Right lobe of liver (tissue), 6 donors: ENCODE measurements around the gene RGS11. TPM values are rescaled to one million over a fixed set of nuclear protein-coding genes. Genes with fewer than 3 reads are reported as not detected.
A peak's percentile ranks its signal among the peaks of the same experiment; 100 is the strongest.

Experiments used
- ATAC-seq, 4 donors: fragments of 200-7000 bp; cut with Tn5 transposase; one replicate each; pipeline ENCODE4 v1.9.1; 2020; ENCODE audit warnings: mild to moderate bottlenecking in 4 of 4, moderate library complexity in 4 of 4
- DNase-seq, 3 donors: peaks; one replicate each; pipeline ENCODE4 v3.0.0-alpha.2; 2020
- H3K27ac ChIP-seq, 3 donors: fragments of 200-600 bp; one replicate each; pipeline ENCODE4 v1.8.0; 2022
- H3K27me3 ChIP-seq, 2 donors: fragments of 200-600 bp; one replicate each; pipeline ENCODE4 v1.8.0; 2022
- H3K36me3 ChIP-seq, 4 donors: fragments of 200-600 bp; sonication (generic) in 1 of 4; one replicate each; pipeline versions ENCODE4 v1.5.1 to v1.8.0; 2017 to 2022; ENCODE audit warnings: control low read depth in 1 of 4
- H3K4me1 ChIP-seq, 4 donors: fragments of 200-600 bp; sonication (generic) in 1 of 4; one replicate each; pipeline versions ENCODE4 v1.5.1 to v1.8.0; 2017 to 2022; ENCODE audit warnings: control low read depth in 1 of 4
- H3K4me3 ChIP-seq, 3 donors: fragments of 200-600 bp; one replicate each; pipeline ENCODE4 v1.8.0; 2022
- H3K9me3 ChIP-seq, 4 donors: fragments of 200-600 bp; sonication (generic) in 1 of 4; one replicate each; pipeline versions ENCODE4 v1.5.1 to v1.8.0; 2017 to 2022; ENCODE audit warnings: control low read depth in 1 of 4
- POLR2A ChIP-seq: fragments of 450-650 bp; IDR thresholded peaks from one replicate; pipeline ENCODE4 v1.6.1; 2017; ENCODE audit warnings: antibody characterized with exemption, mild to moderate bottlenecking
- WGBS: methylation state at CpG from one replicate; pipeline ENCODE4 v1.1.6; 2018; ENCODE audit warnings: low coverage, low lambda C conversion rate; ENCODE audit not compliant: insufficient coverage; ENCODE audit errors: missing lambda C conversion rate; 5-methylcytosine and 5-hydroxymethylcytosine counted together
- intact Hi-C, 2 donors: fragments of 100-400 bp; cut with DNase I; formaldehyde crosslinking; loops; one replicate each; pipeline versions ENCODE4 v1.11.2 to v1.14.1; 2022
- total RNA-seq, 6 experiments: library from RNA; depleted of rRNA in 2 of 6; stranded (reverse); fragments of >200 nt in 2 of 6; fragmentation: NEBNext Ultra II Directional in 3 of 6; extraction: Animal tissue kit (Norgen Biotek cat#: 25700) in 3 of 6; gene quantifications; one replicate each; pipeline versions ENCODE4 v1.1.0 to v1.2.4, GENCODE V29; 2016 to 2023
- TF ChIP-seq, protein P1 (sequence below), 4 donors: fragments of 200-600 bp in 3 of 4; fragments of 450-650 bp in 1 of 4; IDR thresholded peaks; one replicate each; pipeline versions ENCODE4 v1.5.1 to v1.8.0; 2016 to 2022; ENCODE audit warnings: antibody characterized with exemption in 4 of 4, mild to moderate bottlenecking in 2 of 4
- donor health status: DM: no; HTN: yes; CAD: no.
- donor health status: DM: no; HTN: no; CAD: no.
- donor health status: DM: no; HTN: no; CAD: no.
- donor health status: DM: no; HTN: yes; CAD: no.
- donor health status: DM: no; HTN: yes; CAD: no.

RGS11 gene
- total RNA-seq, 6 experiments from 2014 or later, result 0.37 to 1.3 (median 0.80) TPM

DNA sequence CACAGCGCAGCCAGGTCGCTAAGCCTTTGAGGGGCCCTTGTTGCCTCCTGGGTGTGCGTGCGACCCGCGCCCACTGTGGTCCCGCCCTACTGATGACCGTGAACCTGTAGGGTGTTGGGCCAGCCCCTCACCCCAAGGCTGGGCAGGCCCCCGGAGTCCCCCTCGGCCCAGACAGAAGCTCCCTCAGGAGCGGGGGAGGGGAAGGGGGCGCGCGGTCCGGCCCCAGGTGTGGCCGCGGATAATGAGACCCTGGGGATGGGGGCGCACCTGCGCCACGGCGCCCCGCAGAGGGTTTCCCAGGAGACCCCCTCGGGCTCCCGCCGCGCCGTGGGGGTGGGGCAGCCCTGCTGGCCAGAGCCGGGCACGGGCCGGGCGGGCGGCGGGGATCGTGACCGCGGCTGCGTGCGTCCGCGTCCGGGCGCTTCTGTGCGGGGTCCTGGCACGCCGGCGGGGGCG lies 4.3 kb upstream of the RGS11 start:
- no peak overlapping the region for H3K4me3 ChIP-seq
- DNase-seq, result no peak
- no peaks in the 10 kb centered on the region for H3K9me3 ChIP-seq
- intact Hi-C loops, result no loop called here
- no peak for ATAC-seq
- no peak overlapping the region for H3K27ac ChIP-seq
- H3K27me3 ChIP-seq, result peaks cover 0 to 18% of the 10 kb centered on the region in 2 donors
- peaks cover 0 to 4% (median 0%) of the 10 kb centered on the region in 4 donors for H3K4me1 ChIP-seq
- TF ChIP-seq POLR2A, result no peak
- TF ChIP-seq, protein P1, sequence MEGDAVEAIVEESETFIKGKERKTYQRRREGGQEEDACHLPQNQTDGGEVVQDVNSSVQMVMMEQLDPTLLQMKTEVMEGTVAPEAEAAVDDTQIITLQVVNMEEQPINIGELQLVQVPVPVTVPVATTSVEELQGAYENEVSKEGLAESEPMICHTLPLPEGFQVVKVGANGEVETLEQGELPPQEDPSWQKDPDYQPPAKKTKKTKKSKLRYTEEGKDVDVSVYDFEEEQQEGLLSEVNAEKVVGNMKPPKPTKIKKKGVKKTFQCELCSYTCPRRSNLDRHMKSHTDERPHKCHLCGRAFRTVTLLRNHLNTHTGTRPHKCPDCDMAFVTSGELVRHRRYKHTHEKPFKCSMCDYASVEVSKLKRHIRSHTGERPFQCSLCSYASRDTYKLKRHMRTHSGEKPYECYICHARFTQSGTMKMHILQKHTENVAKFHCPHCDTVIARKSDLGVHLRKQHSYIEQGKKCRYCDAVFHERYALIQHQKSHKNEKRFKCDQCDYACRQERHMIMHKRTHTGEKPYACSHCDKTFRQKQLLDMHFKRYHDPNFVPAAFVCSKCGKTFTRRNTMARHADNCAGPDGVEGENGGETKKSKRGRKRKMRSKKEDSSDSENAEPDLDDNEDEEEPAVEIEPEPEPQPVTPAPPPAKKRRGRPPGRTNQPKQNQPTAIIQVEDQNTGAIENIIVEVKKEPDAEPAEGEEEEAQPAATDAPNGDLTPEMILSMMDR (IDR thresholded peaks at IDR 0.05), result no peak
- H3K36me3 ChIP-seq, result no peaks in the 10 kb centered on the region
- WGBS, result 9% methylated on average over 10 of the region's 47 CpGs

- DNase-seq (no peak), ATAC-seq (no peak)
- intact Hi-C loops, result no loop called here
- H3K4me3 ChIP-seq, result no peak overlapping the region
- H3K27me3 ChIP-seq, result peaks cover 0 to 19% of the 10 kb centered on the region in 2 donors
- no peaks in the 10 kb centered on the region for H3K36me3 ChIP-seq
- peaks cover 0 to 5% (median 0%) of the 10 kb centered on the region in 4 donors for H3K4me1 ChIP-seq
- no CpG with 5 or more reads among the region's 7 CpGs for WGBS
- no peak overlapping the region for H3K27ac ChIP-seq
- TF ChIP-seq, protein P1 (IDR thresholded peaks at IDR 0.05), result no peak
- no peak for TF ChIP-seq POLR2A
- H3K9me3 ChIP-seq, result no peaks in the 10 kb centered on the region
These were observed 3.8 kb upstream of the RGS11 start for GRCh38 chr16:279531-279930.

DNA sequence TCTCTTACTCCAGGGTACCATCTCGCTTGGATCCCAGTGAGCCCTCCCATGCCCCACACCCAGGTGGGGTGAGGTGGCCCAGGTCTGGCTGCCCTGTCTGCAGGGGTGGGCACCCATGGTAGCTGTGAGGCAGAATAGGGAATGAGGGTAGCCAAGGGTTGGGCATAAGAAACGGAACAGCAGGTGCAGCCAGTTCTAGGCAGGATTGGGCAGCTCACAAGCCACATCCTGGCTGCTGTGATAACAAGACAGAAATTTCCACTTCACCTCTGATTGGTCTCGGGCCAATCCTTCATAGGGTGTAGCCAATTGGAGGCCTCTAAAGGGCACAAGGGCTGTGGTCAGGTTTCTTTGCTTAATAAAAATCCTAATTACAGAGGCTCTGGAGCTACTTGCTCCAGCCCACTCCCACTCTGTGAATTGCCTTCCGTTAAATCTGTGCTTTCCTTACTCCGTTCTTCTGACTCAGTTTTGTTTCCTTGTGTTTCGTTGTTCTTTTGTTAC lies 3.2 kb upstream of the RGS11 start:
- Histone ChIP-seq H3K27me3 (peaks cover 0 to 22% of the 10 kb centered on the region in 2 donors), H3K27ac (no peak overlapping the region), H3K4me3 (no peak overlapping the region), H3K36me3 (no peaks in the 10 kb centered on the region), H3K9me3 (no peaks in the 10 kb centered on the region), H3K4me1 (peaks cover 0 to 5% (median 0%) of the 10 kb centered on the region in 4 donors)
- ATAC-seq (peak in 1 of 4 donors; percentile 11), DNase-seq (no peak)
- intact Hi-C loops, result no loop called here
- TF ChIP-seq, protein P1 (IDR thresholded peaks at IDR 0.05), result no peak
- TF ChIP-seq POLR2A, result no peak
- WGBS, result 68% methylated on average over 5 of the region's 6 CpGs

- Histone ChIP-seq H3K4me1 (peaks cover 0 to 5% (median 0%) of the 10 kb centered on the region in 4 donors), H3K9me3 (no peaks in the 10 kb centered on the region), H3K4me3 (no peak overlapping the region), H3K27me3 (peaks cover 0 to 21% of the 10 kb centered on the region in 2 donors), H3K27ac (no peak overlapping the region), H3K36me3 (no peaks in the 10 kb centered on the region)
- intact Hi-C loops, result no loop called here
- peak in 1 of 3 donors; percentile 22 for DNase-seq
- ATAC-seq, result peak in 3 of 4 donors; percentile 30 to 39 (median 37)
- TF ChIP-seq, protein P1 (IDR thresholded peaks at IDR 0.05), result no peak
- no peak for TF ChIP-seq POLR2A
- 67% methylated on average over 1 of the region's 20 CpGs for WGBS
These were observed 808 bp upstream of the RGS11 start for GRCh38 chr16:276426-277077.
